GM18909 (cell line): ENCODE results near the gene ULK3.

Experiments used
- ATAC-seq: cut with Tn5 transposase; IDR thresholded peaks from one replicate; pipeline ENCODE4 v1.9.1; 2021; ENCODE audit warnings: mild to moderate bottlenecking; ENCODE audit not compliant: unreplicated experiment, poor library complexity

ULK3 gene

GRCh38 chr15:74802290-74802689 is 40.7 kb downstream of the ULK3 start:
- ATAC-seq = no peak

- no peak for ATAC-seq
These were observed 41.5 kb downstream of the ULK3 start for GRCh38 chr15:74801311-74801997.

- no peak for ATAC-seq
These were observed 42.3 kb downstream of the ULK3 start for GRCh38 chr15:74800559-74801094.

- peak; percentile 68 for ATAC-seq
These were observed 42.9 kb downstream of the ULK3 start for GRCh38 chr15:74799856-74800558.

- ATAC-seq = peak; percentile 7
These were observed 43.6 kb downstream of the ULK3 start for GRCh38 chr15:74799255-74799855.

GRCh38 chr15:74798388-74799254 is 44.3 kb downstream of the ULK3 start:
- no peak for ATAC-seq

GRCh38 chr15:74795966-74796625 is 46.9 kb downstream of the ULK3 start:
- no peak for ATAC-seq

GRCh38 chr15:74794970-74795349 is 48.0 kb downstream of the ULK3 start:
- no peak for ATAC-seq

- no peak for ATAC-seq
These were observed 48.5 kb downstream of the ULK3 start for GRCh38 chr15:74794248-74794969.

- ATAC-seq = no peak
These were observed 49.6 kb downstream of the ULK3 start for GRCh38 chr15:74793135-74794028.

GRCh38 chr15:74792227-74793016 is 50.5 kb downstream of the ULK3 start:
- ATAC-seq = no peak

- ATAC-seq = no peak
These were observed 51.3 kb downstream of the ULK3 start for GRCh38 chr15:74791667-74792066.

- no peak for ATAC-seq
These were observed 51.9 kb downstream of the ULK3 start for GRCh38 chr15:74791007-74791406.

- no peak for ATAC-seq
These were observed 52.7 kb downstream of the ULK3 start for GRCh38 chr15:74790080-74790916.

GRCh38 chr15:74789741-74790079 is 53.2 kb downstream of the ULK3 start:
- no peak for ATAC-seq

GRCh38 chr15:74789171-74789631 is 53.8 kb downstream of the ULK3 start:
- ATAC-seq = no peak
